HEK293 (cell line): ENCODE results near the gene BBS9.

Experiments used
- CTCF ChIA-PET: fragments of 350-600 bp; formaldehyde crosslinking; extraction: SDS; loops from one replicate; lab custom pipeline; 2021; ENCODE audit warnings: antibody characterized with exemption; lab: Yijun Ruan, JAX
- POLR2A ChIA-PET: fragments of 300-600 bp; formaldehyde crosslinking; extraction: SDS; loops from one replicate; lab custom pipeline; 2020; ENCODE audit warnings: antibody characterized with exemption, inconsistent platforms; lab: Yijun Ruan, JAX
- H3K27ac ChIP-seq: fragments of 200-500 bp; sonication (Bioruptor generic); 2 replicates; pipeline ENCODE4 v1.5.1; 2014; ENCODE audit warnings: low read depth, low read length, control low read depth, inconsistent platforms; ENCODE audit errors: extremely low read depth
- H3K36me3 ChIP-seq, 2 experiments: fragments of 200-500 bp in 1 of 2; sonication (Bioruptor generic) in 1 of 2; 1 replicate in 1 of 2; 2 replicates in 1 of 2; pipeline ENCODE4 v1.5.1; 2014 to 2017; ENCODE audit warnings: inconsistent platforms in 2 of 2, low read length in 2 of 2; ENCODE audit not compliant: control insufficient read depth in 2 of 2, insufficient read depth in 1 of 2
- H3K4me1 ChIP-seq: fragments of 200-500 bp; sonication (Bioruptor generic); 2 replicates; pipeline ENCODE4 v1.5.1; 2014; ENCODE audit warnings: mild to moderate bottlenecking, low read length, inconsistent platforms; ENCODE audit not compliant: control insufficient read depth, insufficient read depth
- H3K4me3 ChIP-seq: 2 replicates; pipeline ENCODE4 v1.5.1; 2011; ENCODE audit warnings: low read depth, mild to moderate bottlenecking, control low read depth, low read length, moderate library complexity
- H3K9me3 ChIP-seq: fragments of 200-500 bp; sonication (Bioruptor generic); 2 replicates; pipeline ENCODE4 v1.5.1; 2014; ENCODE audit warnings: low read depth, low read length, inconsistent platforms; ENCODE audit not compliant: control insufficient read depth, insufficient read depth
- CTCF ChIP-seq: fragments of 450-650 bp; formaldehyde crosslinking; IDR thresholded peaks from 2 replicates; pipeline ENCODE4 v1.5.1; 2016; ENCODE audit warnings: missing biosample characterization, missing genetic modification characterization
- GFI1B ChIP-seq: fragments of 450-650 bp; formaldehyde crosslinking; IDR thresholded peaks from 2 replicates; pipeline ENCODE4 v1.5.1; 2016; ENCODE audit warnings: missing biosample characterization, missing genetic modification characterization
- HOXA7 ChIP-seq: sonication (generic); formaldehyde crosslinking; IDR thresholded peaks from 2 replicates; pipeline ENCODE4 v1.8.1; 2022; ENCODE audit warnings: missing genetic modification reagents, borderline replicate concordance
- KLF17 ChIP-seq: fragments of 450-650 bp; formaldehyde crosslinking; IDR thresholded peaks from 2 replicates; pipeline ENCODE4 v1.5.1; 2016; ENCODE audit warnings: missing biosample characterization, missing genetic modification characterization
- PRDM2 ChIP-seq: fragments of 450-650 bp; formaldehyde crosslinking; IDR thresholded peaks from 2 replicates; pipeline ENCODE4 v1.5.1; 2016; ENCODE audit warnings: missing biosample characterization, missing genetic modification characterization, borderline replicate concordance
- PRDM4 ChIP-seq: fragments of 450-650 bp; formaldehyde crosslinking; IDR thresholded peaks from 2 replicates; pipeline ENCODE4 v1.5.1; 2017; ENCODE audit warnings: missing biosample characterization, missing genetic modification characterization
- ZBTB1 ChIP-seq: fragments of 450-650 bp; formaldehyde crosslinking; IDR thresholded peaks from 2 replicates; pipeline ENCODE4 v1.5.1; 2016; ENCODE audit warnings: missing biosample characterization, missing genetic modification characterization
- ZFP3 ChIP-seq: fragments of 450-650 bp; formaldehyde crosslinking; IDR thresholded peaks from 2 replicates; pipeline ENCODE4 v1.5.1; 2016; ENCODE audit warnings: low read depth, missing biosample characterization, missing genetic modification characterization
- ZNF211 ChIP-seq: fragments of 450-650 bp; formaldehyde crosslinking; IDR thresholded peaks from 2 replicates; pipeline ENCODE4 v1.5.1; 2016; ENCODE audit warnings: low read depth, missing biosample characterization, missing genetic modification characterization
- ZNF416 ChIP-seq: fragments of 450-650 bp; formaldehyde crosslinking; IDR thresholded peaks from 2 replicates; pipeline ENCODE4 v1.5.1; 2016; ENCODE audit warnings: missing biosample characterization, missing genetic modification characterization
- ZNF426 ChIP-seq: fragments of 450-650 bp; formaldehyde crosslinking; IDR thresholded peaks from 2 replicates; pipeline ENCODE4 v1.5.1; 2017; ENCODE audit warnings: missing biosample characterization, missing genetic modification characterization, mild to moderate bottlenecking, inconsistent platforms, moderate library complexity
- ZNF449 ChIP-seq: fragments of 450-650 bp; formaldehyde crosslinking; IDR thresholded peaks from 2 replicates; pipeline ENCODE4 v1.5.1; 2017; ENCODE audit warnings: missing biosample characterization, mild to moderate bottlenecking, missing genetic modification characterization, moderate library complexity
- ZNF555 ChIP-seq: fragments of 450-650 bp; formaldehyde crosslinking; conservative IDR thresholded peaks from 2 replicates; pipeline ENCODE4 v1.5.1; 2017; ENCODE audit warnings: missing biosample characterization, mild to moderate bottlenecking, missing genetic modification characterization, inconsistent platforms
- ZNF560 ChIP-seq: fragments of 450-650 bp; formaldehyde crosslinking; IDR thresholded peaks from 2 replicates; pipeline ENCODE4 v1.5.1; 2017; ENCODE audit warnings: missing biosample characterization, missing genetic modification characterization, borderline replicate concordance
- ZNF596 ChIP-seq: fragments of 450-650 bp; IDR thresholded peaks from 2 replicates; pipeline ENCODE4 v1.5.0; 2018; ENCODE audit warnings: missing biosample characterization, mild to moderate bottlenecking, missing genetic modification characterization, moderate library complexity
- ZNF658 ChIP-seq: fragments of 450-650 bp; formaldehyde crosslinking; IDR thresholded peaks from 2 replicates; pipeline ENCODE4; 2016; ENCODE audit warnings: missing biosample characterization, missing genetic modification characterization
- ZNF830 ChIP-seq: fragments of 450-650 bp; IDR thresholded peaks from 2 replicates; pipeline ENCODE4 v1.5.0; 2018; ENCODE audit warnings: missing biosample characterization, missing genetic modification characterization, low read depth, mild to moderate bottlenecking, moderate library complexity

The BBS9 gene

GRCh38 chr7:33616752-33617151, 487.4 kb downstream of the BBS9 start:
- TF ChIP-seq ZNF416 (tag by site-specific recombination) (no peak), PRDM4 (tag by site-specific recombination) (no peak), ZFP3 (tag by site-specific recombination) (no peak), ZNF596 (tag by site-specific recombination) (no peak), ZNF426 (tag by site-specific recombination) (no peak), ZBTB1 (tag by site-specific recombination) (no peak), ZNF211 (tag by site-specific recombination) (no peak), ZNF560 (tag by site-specific recombination) (no peak), GFI1B (tag by site-specific recombination) (no peak), CTCF (tag by site-specific recombination) (no peak), PRDM2 (tag by site-specific recombination) (no peak), ZNF555 (tag by site-specific recombination) (no peak), ZNF830 (no peak)

GRCh38 chr7:33619264-33619663, 489.9 kb downstream of the BBS9 start:
- no peak overlapping the region for H3K4me3 ChIP-seq
- ChIA-PET POLR2A (no interaction called here), CTCF (no interaction called here)
- no peak overlapping the region for H3K27ac ChIP-seq
- no peaks in the 10 kb centered on the region for H3K4me1 ChIP-seq
- no peak for TF ChIP-seq ZNF658 (tag by site-specific recombination)
- TF ChIP-seq HOXA7 (CRISPR knock-in tag), result no peak
- no peak for TF ChIP-seq ZNF449
- no peak for TF ChIP-seq KLF17 (tag by site-specific recombination)
- H3K9me3 ChIP-seq, result no peaks in the 10 kb centered on the region; the same call in 1 of the 2 replicates
- H3K36me3 ChIP-seq, result no peaks in the 10 kb centered on the region

More at GRCh38 chr7:33616752-33617151, 487.4 kb downstream of the BBS9 start:
- no peaks in the 10 kb centered on the region for H3K4me1 ChIP-seq
- CTCF ChIA-PET, result interaction anchor here (0.7 kb wide), 1 partner anchor 349 kb away, joined by 5 read pairs; no protein-coding TSS in a partner anchor
- H3K4me3 ChIP-seq, result no peak overlapping the region
- H3K36me3 ChIP-seq, result no peaks in the 10 kb centered on the region
- H3K9me3 ChIP-seq, result no peaks in the 10 kb centered on the region; the same call in 1 of the 2 replicates
- no peak overlapping the region for H3K27ac ChIP-seq
- POLR2A ChIA-PET, result no interaction called here
